WTC11 (cell line): ENCODE measurements around the gene NPFFR1. TPM values are rescaled to one million over a fixed set of nuclear protein-coding genes. Genes with fewer than 3 reads are reported as not detected.

Experiments
- ATAC-seq: fragments of 200-7000 bp; cut with Tn5 transposase; 2 replicates; pipeline ENCODE4 v1.10.0; 2021; ENCODE audit warnings: mild to moderate bottlenecking, moderate library complexity
- CTCF ChIA-PET: fragments of 300-600 bp; sonication (Branson Sonifier 250); formaldehyde crosslinking; loops from one replicate; lab custom pipeline; 2021; ENCODE audit warnings: antibody characterized with exemption; lab: Charles Lee
- POLR2A ChIA-PET: fragments of 350-600 bp; sonication (Branson Sonifier 250); formaldehyde crosslinking; loops from one replicate; lab custom pipeline; 2021; ENCODE audit warnings: antibody characterized with exemption; lab: Charles Lee
- DNase-seq: peaks from one replicate; pipeline ENCODE4 v3.0.0; 2021; ENCODE audit warnings: low spot score
- H3K27ac Mint-ChIP-seq: 2 replicates; pipeline ENCODE4 v1.8.0; 2021; ENCODE audit warnings: mixed read lengths
- H3K27me3 Mint-ChIP-seq: 2 replicates; pipeline ENCODE4 v1.8.0; 2021; ENCODE audit warnings: low read depth, mild to moderate bottlenecking, moderate library complexity, mixed read lengths
- H3K36me3 Mint-ChIP-seq: 2 replicates; pipeline ENCODE4 v1.8.0; 2021; ENCODE audit warnings: mixed read lengths
- H3K4me1 Mint-ChIP-seq: 2 replicates; pipeline ENCODE4 v1.8.0; 2022; ENCODE audit warnings: mixed read lengths
- H3K4me3 Mint-ChIP-seq: 2 replicates; pipeline ENCODE4 v1.8.0; 2021; ENCODE audit warnings: mild to moderate bottlenecking, moderate library complexity, mixed read lengths
- H3K9me3 Mint-ChIP-seq: 2 replicates; pipeline ENCODE4 v1.8.0; 2021; ENCODE audit warnings: mixed read lengths
- CREB1 ChIP-seq: sonication (generic); formaldehyde crosslinking; IDR thresholded peaks from 2 replicates; pipeline ENCODE4 v1.8.0; 2023; ENCODE audit warnings: mild to moderate bottlenecking, missing genetic modification reagents
- FOXK1 ChIP-seq: sonication (generic); formaldehyde crosslinking; IDR thresholded peaks from 2 replicates; pipeline ENCODE4 v1.8.0; 2022; ENCODE audit warnings: mild to moderate bottlenecking, moderate library complexity, missing genetic modification reagents
- JUN ChIP-seq: sonication (generic); formaldehyde crosslinking; IDR thresholded peaks from 2 replicates; pipeline ENCODE4 v1.8.0; 2023; ENCODE audit warnings: mild to moderate bottlenecking, missing genetic modification reagents
- NR3C1 ChIP-seq: sonication (generic); formaldehyde crosslinking; conservative IDR thresholded peaks from 2 replicates; pipeline ENCODE4 v1.8.1; 2023; ENCODE audit warnings: low read depth, mild to moderate bottlenecking, missing genetic modification reagents
- TCF7 ChIP-seq: sonication (generic); formaldehyde crosslinking; IDR thresholded peaks from 2 replicates; pipeline ENCODE4 v1.8.0; 2022; ENCODE audit warnings: mild to moderate bottlenecking, low read depth, missing genetic modification reagents, moderate library complexity
- TEAD4 ChIP-seq: sonication (generic); formaldehyde crosslinking; IDR thresholded peaks from 2 replicates; pipeline ENCODE4 v1.8.0; 2022; ENCODE audit warnings: mild to moderate bottlenecking, missing genetic modification reagents
- ZBTB21 ChIP-seq: sonication (generic); formaldehyde crosslinking; IDR thresholded peaks from 2 replicates; pipeline ENCODE4 v1.8.1; 2023; ENCODE audit warnings: mild to moderate bottlenecking, missing genetic modification reagents, borderline replicate concordance
- ZNF219 ChIP-seq: sonication (generic); formaldehyde crosslinking; IDR thresholded peaks from 2 replicates; pipeline ENCODE4 v1.8.0; 2023; ENCODE audit warnings: missing genetic modification reagents, mild to moderate bottlenecking, borderline replicate concordance
- ZNF232 ChIP-seq: sonication (generic); formaldehyde crosslinking; IDR thresholded peaks from 2 replicates; pipeline ENCODE4 v1.8.0; 2022; ENCODE audit warnings: mild to moderate bottlenecking, missing genetic modification reagents
- total RNA-seq: library from RNA; stranded (reverse); gene quantifications from 3 replicates; pipeline ENCODE4 v1.2.3, GENCODE V29; 2021
- TF ChIP-seq, protein P1 (sequence below): sonication (generic); formaldehyde crosslinking; IDR thresholded peaks from 2 replicates; pipeline ENCODE4 v1.8.1; 2023; ENCODE audit warnings: mild to moderate bottlenecking, missing genetic modification reagents
- TF ChIP-seq, protein P2 (sequence below): fragments of 250-450 bp; sonication (Bioruptor Pico); IDR thresholded peaks from 2 replicates; pipeline ENCODE4 v1.8.0; 2021; ENCODE audit warnings: mild to moderate bottlenecking
- TF ChIP-seq, protein P3 (sequence below): sonication (generic); formaldehyde crosslinking; IDR thresholded peaks from 2 replicates; pipeline ENCODE4 v1.8.1; 2023; ENCODE audit warnings: mild to moderate bottlenecking, missing genetic modification reagents, moderate library complexity
- TF ChIP-seq, protein P4 (sequence below): sonication (generic); formaldehyde crosslinking; IDR thresholded peaks from 2 replicates; pipeline ENCODE4 v1.8.0; 2022; ENCODE audit warnings: mild to moderate bottlenecking, missing genetic modification reagents
- TF ChIP-seq, protein P5 (sequence below): sonication (generic); formaldehyde crosslinking; IDR thresholded peaks from 2 replicates; pipeline ENCODE4 v1.8.0; 2022; ENCODE audit warnings: mild to moderate bottlenecking, missing genetic modification reagents
- TF ChIP-seq, protein P6 (sequence below): sonication (generic); formaldehyde crosslinking; IDR thresholded peaks from 2 replicates; pipeline ENCODE4 v1.8.0; 2022; ENCODE audit warnings: mild to moderate bottlenecking, missing genetic modification reagents
- TF ChIP-seq, protein P7 (sequence below): sonication (generic); formaldehyde crosslinking; IDR thresholded peaks from 2 replicates; pipeline ENCODE4 v1.8.0; 2022; ENCODE audit warnings: mild to moderate bottlenecking, missing genetic modification reagents

NPFFR1 gene
- total RNA-seq, 1 experiment from 2014 or later, result 0.04 TPM

DNA sequence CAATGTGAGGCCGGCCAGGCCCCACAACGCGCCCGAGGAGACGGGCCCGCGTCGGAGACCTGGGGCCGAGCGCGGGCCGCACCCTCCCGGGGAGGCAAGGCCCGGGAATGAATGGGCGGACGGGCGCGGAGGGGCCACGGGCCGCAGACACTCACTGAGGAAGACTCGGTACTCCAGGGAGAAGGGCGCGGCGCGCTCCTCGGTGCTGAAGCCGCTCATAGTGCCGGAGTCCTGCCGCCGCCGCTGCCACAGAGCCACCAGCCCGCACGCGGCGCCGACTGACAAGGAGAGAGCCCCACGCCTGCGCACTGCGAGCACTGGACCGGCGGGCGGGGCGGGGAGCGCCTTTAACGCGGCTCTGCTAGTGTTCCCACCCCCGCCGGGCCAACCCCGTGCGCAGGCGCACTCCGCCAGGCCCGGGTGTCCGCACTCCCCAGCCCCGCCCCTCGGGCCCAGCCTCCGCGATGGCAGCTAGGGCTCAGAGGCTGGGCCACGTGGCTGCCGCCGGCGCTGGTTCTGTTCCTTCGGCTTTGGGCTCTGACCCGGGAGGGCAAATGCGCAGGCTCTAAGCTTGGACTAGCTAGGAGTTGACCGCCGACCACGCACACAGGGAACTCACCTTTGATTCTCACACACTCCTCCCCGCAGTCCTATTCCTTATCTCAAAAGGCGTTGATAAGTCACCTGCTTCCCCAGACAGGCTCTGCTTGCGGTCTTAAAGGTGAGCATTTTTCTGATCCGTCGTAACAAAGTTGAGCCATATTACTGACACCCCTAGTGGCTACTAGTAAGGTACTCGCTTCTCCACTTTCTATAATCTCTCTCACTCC is 50.5 kb downstream of the NPFFR1 start, which contains the start of gene PPA1 (continued):
- TF ChIP-seq, protein P1, sequence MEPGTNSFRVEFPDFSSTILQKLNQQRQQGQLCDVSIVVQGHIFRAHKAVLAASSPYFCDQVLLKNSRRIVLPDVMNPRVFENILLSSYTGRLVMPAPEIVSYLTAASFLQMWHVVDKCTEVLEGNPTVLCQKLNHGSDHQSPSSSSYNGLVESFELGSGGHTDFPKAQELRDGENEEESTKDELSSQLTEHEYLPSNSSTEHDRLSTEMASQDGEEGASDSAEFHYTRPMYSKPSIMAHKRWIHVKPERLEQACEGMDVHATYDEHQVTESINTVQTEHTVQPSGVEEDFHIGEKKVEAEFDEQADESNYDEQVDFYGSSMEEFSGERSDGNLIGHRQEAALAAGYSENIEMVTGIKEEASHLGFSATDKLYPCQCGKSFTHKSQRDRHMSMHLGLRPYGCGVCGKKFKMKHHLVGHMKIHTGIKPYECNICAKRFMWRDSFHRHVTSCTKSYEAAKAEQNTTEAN (CRISPR knock-in tag), result no peak; the same call in 1 of the 2 replicates
- TF ChIP-seq TCF7 (CRISPR knock-in tag), result 0 out of 2 replicates have a peak, but pooled peaks have one; percentile 73
- TF ChIP-seq, protein P2, sequence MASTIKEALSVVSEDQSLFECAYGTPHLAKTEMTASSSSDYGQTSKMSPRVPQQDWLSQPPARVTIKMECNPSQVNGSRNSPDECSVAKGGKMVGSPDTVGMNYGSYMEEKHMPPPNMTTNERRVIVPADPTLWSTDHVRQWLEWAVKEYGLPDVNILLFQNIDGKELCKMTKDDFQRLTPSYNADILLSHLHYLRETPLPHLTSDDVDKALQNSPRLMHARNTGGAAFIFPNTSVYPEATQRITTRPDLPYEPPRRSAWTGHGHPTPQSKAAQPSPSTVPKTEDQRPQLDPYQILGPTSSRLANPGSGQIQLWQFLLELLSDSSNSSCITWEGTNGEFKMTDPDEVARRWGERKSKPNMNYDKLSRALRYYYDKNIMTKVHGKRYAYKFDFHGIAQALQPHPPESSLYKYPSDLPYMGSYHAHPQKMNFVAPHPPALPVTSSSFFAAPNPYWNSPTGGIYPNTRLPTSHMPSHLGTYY, result no peak
- TF ChIP-seq, protein P3, sequence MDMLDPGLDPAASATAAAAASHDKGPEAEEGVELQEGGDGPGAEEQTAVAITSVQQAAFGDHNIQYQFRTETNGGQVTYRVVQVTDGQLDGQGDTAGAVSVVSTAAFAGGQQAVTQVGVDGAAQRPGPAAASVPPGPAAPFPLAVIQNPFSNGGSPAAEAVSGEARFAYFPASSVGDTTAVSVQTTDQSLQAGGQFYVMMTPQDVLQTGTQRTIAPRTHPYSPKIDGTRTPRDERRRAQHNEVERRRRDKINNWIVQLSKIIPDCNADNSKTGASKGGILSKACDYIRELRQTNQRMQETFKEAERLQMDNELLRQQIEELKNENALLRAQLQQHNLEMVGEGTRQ (CRISPR knock-in tag), result peak; percentile 87
- peak; percentile 49; the same call in 1 of the 2 replicates for TF ChIP-seq FOXK1 (CRISPR knock-in tag)
- no peak for TF ChIP-seq NR3C1 (CRISPR knock-in tag)
- TF ChIP-seq, protein P4, sequence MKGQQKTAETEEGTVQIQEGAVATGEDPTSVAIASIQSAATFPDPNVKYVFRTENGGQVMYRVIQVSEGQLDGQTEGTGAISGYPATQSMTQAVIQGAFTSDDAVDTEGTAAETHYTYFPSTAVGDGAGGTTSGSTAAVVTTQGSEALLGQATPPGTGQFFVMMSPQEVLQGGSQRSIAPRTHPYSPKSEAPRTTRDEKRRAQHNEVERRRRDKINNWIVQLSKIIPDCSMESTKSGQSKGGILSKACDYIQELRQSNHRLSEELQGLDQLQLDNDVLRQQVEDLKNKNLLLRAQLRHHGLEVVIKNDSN, result peak; percentile 84; the same call in 1 of the 2 replicates
- TF ChIP-seq ZBTB21 (CRISPR knock-in tag), result no peak
- TF ChIP-seq, protein P5, sequence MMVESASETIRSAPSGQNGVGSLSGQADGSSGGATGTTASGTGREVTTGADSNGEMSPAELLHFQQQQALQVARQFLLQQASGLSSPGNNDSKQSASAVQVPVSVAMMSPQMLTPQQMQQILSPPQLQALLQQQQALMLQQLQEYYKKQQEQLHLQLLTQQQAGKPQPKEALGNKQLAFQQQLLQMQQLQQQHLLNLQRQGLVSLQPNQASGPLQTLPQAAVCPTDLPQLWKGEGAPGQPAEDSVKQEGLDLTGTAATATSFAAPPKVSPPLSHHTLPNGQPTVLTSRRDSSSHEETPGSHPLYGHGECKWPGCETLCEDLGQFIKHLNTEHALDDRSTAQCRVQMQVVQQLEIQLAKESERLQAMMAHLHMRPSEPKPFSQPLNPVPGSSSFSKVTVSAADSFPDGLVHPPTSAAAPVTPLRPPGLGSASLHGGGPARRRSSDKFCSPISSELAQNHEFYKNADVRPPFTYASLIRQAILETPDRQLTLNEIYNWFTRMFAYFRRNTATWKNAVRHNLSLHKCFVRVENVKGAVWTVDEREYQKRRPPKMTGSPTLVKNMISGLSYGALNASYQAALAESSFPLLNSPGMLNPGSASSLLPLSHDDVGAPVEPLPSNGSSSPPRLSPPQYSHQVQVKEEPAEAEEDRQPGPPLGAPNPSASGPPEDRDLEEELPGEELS (CRISPR knock-in tag), result peak; percentile 45

DNA sequence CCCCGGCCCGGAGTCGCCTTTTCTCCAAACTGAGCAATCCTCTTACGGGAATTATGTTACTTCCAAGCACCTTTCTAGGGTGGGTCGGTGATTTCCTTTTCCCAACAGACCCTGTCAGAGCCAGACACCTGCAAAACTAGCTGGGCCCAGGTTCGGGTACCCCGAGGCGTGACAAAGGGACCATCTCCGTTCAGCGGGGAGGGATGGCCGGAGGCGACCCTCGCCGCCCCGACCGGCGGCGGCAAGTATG is 51.0 kb downstream of the NPFFR1 start:
- TF ChIP-seq, protein P6, sequence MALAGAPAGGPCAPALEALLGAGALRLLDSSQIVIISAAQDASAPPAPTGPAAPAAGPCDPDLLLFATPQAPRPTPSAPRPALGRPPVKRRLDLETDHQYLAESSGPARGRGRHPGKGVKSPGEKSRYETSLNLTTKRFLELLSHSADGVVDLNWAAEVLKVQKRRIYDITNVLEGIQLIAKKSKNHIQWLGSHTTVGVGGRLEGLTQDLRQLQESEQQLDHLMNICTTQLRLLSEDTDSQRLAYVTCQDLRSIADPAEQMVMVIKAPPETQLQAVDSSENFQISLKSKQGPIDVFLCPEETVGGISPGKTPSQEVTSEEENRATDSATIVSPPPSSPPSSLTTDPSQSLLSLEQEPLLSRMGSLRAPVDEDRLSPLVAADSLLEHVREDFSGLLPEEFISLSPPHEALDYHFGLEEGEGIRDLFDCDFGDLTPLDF (CRISPR knock-in tag), result 0 out of 2 replicates have a peak, but pooled peaks have one; percentile 39
- TF ChIP-seq CREB1 (no peak), ZNF219 (0 out of 2 replicates have a peak, but pooled peaks have one; percentile 31), ZNF232 (CRISPR knock-in tag) (0 out of 2 replicates have a peak, but pooled peaks have one; percentile 1), JUN (CRISPR knock-in tag) (0 out of 2 replicates have a peak, but pooled peaks have one; percentile 45), TEAD4 (CRISPR knock-in tag) (0 out of 2 replicates have a peak, but pooled peaks have one; percentile 51)
- TF ChIP-seq, protein P7, sequence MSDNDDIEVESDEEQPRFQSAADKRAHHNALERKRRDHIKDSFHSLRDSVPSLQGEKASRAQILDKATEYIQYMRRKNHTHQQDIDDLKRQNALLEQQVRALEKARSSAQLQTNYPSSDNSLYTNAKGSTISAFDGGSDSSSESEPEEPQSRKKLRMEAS (CRISPR knock-in tag), result no peak
- Mint-ChIP-seq H3K36me3 (peaks cover 20% of the 10 kb centered on the region), H3K4me3 (peak overlapping the region; percentile 92), H3K27ac (no peak overlapping the region), H3K9me3 (peaks cover 5% of the 10 kb centered on the region), H3K4me1 (peaks cover 8% of the 10 kb centered on the region), H3K27me3 (no peaks in the 10 kb centered on the region; the same call in 1 of the 2 replicates)
- no peak for ATAC-seq
- CTCF ChIA-PET, result interaction anchor here (0.6 to 3.2 kb wide), 12 partner anchors 12 to 597 kb away, joined by 3 to 48 read pairs (median 6); partner anchors contain the start of gene TYSND1
- POLR2A ChIA-PET, result interaction anchor here (1.0 to 1.5 kb wide), 2 partner anchors 11 to 62 kb away, joined by 4 read pairs; partner anchors contain the start of gene SAR1A
- DNase-seq, result no peak
